Gastrocnemius medialis (tissue), 4 donors: ENCODE data around the gene MACROD2. TPM values are rescaled to one million over a fixed set of nuclear protein-coding genes. Genes with fewer than 3 reads are reported as not detected.

Experiments used
- ATAC-seq, 2 donors: fragments of 150-250 bp; one replicate each; pipeline ENCODE4 v1.9.1; 2016
- DNase-seq, 2 donors: peaks; one replicate each; pipeline ENCODE4 v3.0.0-alpha.2; 2019
- H3K27ac ChIP-seq, 4 donors: fragments of 200-600 bp; sonication (generic); 1 replicate in 1 of 4; 2 replicates in 3 of 4; pipeline ENCODE4 v1.5.1; 2016 to 2018; ENCODE audit warnings: mild to moderate bottlenecking in 2 of 4, moderate library complexity in 1 of 4
- H3K27me3 ChIP-seq, 3 donors: fragments of 200-600 bp; sonication (generic) in 2 of 3; 1 replicate in 1 of 3; 2 replicates in 2 of 3; pipeline versions ENCODE4 v1.5.1 to v1.6.0; 2016 to 2019; ENCODE audit warnings: mild to moderate bottlenecking in 1 of 3, moderate library complexity in 1 of 3
- H3K36me3 ChIP-seq, 2 donors: fragments of 200-600 bp; sonication (generic) in 1 of 2; one replicate each; pipeline ENCODE4 v1.5.1; 2017 to 2018
- H3K4me1 ChIP-seq, 2 donors: fragments of 200-600 bp; sonication (generic) in 1 of 2; one replicate each; pipeline ENCODE4 v1.5.1; 2016 to 2017; ENCODE audit warnings: mild to moderate bottlenecking in 2 of 2
- H3K4me3 ChIP-seq, 4 donors: fragments of 200-600 bp; sonication (generic) in 3 of 4; 1 replicate in 1 of 4; 2 replicates in 3 of 4; pipeline ENCODE4 v1.5.1; 2016 to 2019; ENCODE audit warnings: mild to moderate bottlenecking in 2 of 4
- H3K9me3 ChIP-seq, 3 donors: fragments of 200-600 bp; sonication (generic) in 2 of 3; 1 replicate in 1 of 3; 2 replicates in 2 of 3; pipeline ENCODE4 v1.5.1; 2016 to 2019
- CTCF ChIP-seq, 5 experiments: fragments of 450-650 bp in 3 of 5; fragments of 200-600 bp in 2 of 5; sonication (generic) in 2 of 5; IDR thresholded peaks in 4 of 5; conservative IDR thresholded peaks in 1 of 5; 1 replicate in 4 of 5; 2 replicates in 1 of 5; pipeline ENCODE4 v1.5.1; 2016 to 2019; ENCODE audit warnings: antibody characterized with exemption in 5 of 5, mild to moderate bottlenecking in 3 of 5, moderate library complexity in 3 of 5
- POLR2A ChIP-seq, 2 donors: fragments of 450-650 bp; IDR thresholded peaks; one replicate each; pipeline ENCODE4 v1.6.1; 2017; ENCODE audit warnings: antibody characterized with exemption in 2 of 2, mild to moderate bottlenecking in 2 of 2, moderate library complexity in 2 of 2
- in situ Hi-C, 4 donors: fragments of 200-750 bp; cut with MboI; loops; one replicate each; pipeline versions ENCODE4 v1.15.0 to v1.8.0; 2017; ENCODE audit warnings: low sequenced_read_pairs in 4 of 4
- intact Hi-C: fragments of 100-400 bp; cut with DNase I; formaldehyde crosslinking; loops from one replicate; pipeline ENCODE4 v1.15.1; 2023; ENCODE audit warnings: low total_unique reads
- total RNA-seq, 4 donors: library from RNA; depleted of rRNA; stranded (reverse); fragments of >200 nt; gene quantifications; one replicate each; pipeline versions ENCODE4 v1.1.0 to v1.2.3, GENCODE V29; 2016

The MACROD2 gene
- total RNA-seq, 4 donors from 2014 or later: 1.8 to 10.2 (median 3.6) TPM

GRCh38 chr20:16063881-16064280 is 2068.6 kb downstream of the MACROD2 start:
- Histone ChIP-seq H3K27ac (no peak overlapping the region), H3K27me3 (no peaks in the 10 kb centered on the region), H3K4me1 (no peaks in the 10 kb centered on the region), H3K4me3 (no peak overlapping the region), H3K9me3 (no peaks in the 10 kb centered on the region), H3K36me3 (no peaks in the 10 kb centered on the region)
- ATAC-seq (no peak), DNase-seq (no peak)
- in situ Hi-C loops: no loop called here
- no peak for TF ChIP-seq POLR2A (IDR thresholded peaks at IDR 0.05)
- TF ChIP-seq CTCF (IDR thresholded peaks at IDR 0.05 in 4 of 5, conservative IDR thresholded peaks at IDR 0.05 in 1 of 5): no peak
- intact Hi-C loops: no loop called here

DNA sequence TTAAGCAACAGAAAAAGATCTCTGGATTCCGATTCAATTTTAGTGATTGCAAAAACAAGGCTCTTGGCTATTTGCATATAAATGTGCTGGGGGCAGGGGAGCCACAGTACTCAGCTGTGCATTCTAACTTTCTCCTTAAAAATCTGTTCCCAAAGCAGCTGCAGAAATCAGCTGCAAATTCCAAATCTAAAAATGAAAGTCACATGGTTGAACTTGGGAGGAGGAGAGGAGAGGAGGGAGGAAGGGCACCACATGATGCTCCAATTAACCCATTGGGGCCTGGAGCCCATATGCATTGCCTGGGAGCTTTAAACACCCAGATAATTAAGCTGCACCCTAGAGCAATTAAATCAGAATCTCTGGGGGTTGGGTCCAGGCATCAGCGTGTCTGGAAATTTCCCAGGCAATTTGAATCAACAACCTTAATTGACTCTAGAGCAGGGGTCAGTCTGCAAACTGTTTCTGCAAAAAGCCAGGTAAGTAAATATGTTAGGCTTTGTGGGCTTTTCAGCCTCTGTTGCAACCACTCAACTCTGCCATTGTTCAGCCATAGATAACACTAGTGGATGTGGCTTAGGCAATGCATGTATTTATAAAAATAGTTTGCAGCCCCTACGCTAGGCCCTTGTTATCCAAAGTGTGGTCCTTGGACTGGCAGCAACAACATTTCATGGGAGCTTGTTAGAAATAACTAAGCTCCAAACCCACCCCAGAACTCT is 2069.8 kb downstream of the MACROD2 start:
- in situ Hi-C loops: no loop called here
- Histone ChIP-seq H3K4me1 (no peaks in the 10 kb centered on the region), H3K27ac (no peak overlapping the region), H3K4me3 (no peak overlapping the region), H3K9me3 (no peaks in the 10 kb centered on the region), H3K27me3 (no peaks in the 10 kb centered on the region), H3K36me3 (no peaks in the 10 kb centered on the region)
- no peak for TF ChIP-seq POLR2A (IDR thresholded peaks at IDR 0.05)
- no peak for TF ChIP-seq CTCF (IDR thresholded peaks at IDR 0.05 in 4 of 5, conservative IDR thresholded peaks at IDR 0.05 in 1 of 5)
- no peak for ATAC-seq
- intact Hi-C loops: no loop called here
- DNase-seq: no peak

DNA sequence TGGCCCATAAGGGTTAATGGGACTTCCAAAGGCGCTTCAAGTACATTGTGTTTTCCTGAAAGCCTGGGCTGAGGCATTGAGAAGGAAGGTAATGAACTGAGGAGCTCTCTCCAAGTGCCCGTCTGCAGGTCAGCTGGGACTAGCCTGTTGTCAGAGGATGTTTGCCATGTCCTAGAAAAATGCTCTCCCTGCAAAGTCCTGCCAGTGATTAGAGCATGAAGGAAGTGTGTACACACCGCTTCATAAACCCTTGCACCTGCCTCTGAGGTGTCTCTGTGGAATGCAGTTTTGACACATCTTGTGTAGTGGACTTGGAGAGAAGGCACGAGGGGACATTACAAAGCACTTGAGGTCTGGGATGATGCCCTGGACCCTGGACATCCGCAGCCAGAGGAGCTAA is 2071.3 kb downstream of the MACROD2 start:
- ATAC-seq: no peak

DNA sequence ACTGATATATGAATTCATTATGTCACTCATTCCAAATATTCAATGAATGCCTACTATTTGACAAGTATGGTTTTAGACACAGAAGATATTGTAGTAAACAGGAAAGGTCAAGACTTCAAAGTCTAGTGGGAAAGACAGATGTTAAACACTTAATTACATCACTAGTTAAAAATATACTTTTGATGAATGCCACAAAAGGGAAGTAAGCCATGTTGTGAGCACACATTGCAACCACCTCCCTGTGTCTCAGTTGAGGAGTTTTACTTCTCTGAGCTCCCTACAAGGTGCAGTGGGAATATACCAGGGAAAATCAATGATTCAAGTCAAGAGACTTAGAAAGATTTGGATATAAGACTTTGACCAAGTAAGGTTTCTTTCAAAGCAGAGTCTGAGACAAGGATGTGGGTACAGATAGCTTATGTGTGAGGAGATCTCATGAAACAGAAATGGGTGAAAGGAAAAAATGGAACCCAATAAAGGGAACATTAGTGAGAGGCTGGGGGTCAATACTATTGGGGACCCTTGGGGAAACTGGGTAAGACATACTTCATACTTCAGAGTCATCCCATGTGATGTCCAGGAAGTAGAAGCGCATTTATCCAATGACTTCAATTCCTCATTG is 2074.2 kb downstream of the MACROD2 start:
- no peaks in the 10 kb centered on the region for H3K4me1 ChIP-seq
- H3K4me3 ChIP-seq: no peak overlapping the region
- intact Hi-C loops: no loop called here
- DNase-seq (no peak), ATAC-seq (no peak)
- H3K9me3 ChIP-seq: no peaks in the 10 kb centered on the region
- H3K27ac ChIP-seq: no peak overlapping the region
- in situ Hi-C loops: no loop called here
- no peaks in the 10 kb centered on the region for H3K27me3 ChIP-seq
- TF ChIP-seq POLR2A (IDR thresholded peaks at IDR 0.05): no peak
- no peak for TF ChIP-seq CTCF (IDR thresholded peaks at IDR 0.05 in 4 of 5, conservative IDR thresholded peaks at IDR 0.05 in 1 of 5)
- H3K36me3 ChIP-seq: no peaks in the 10 kb centered on the region

More for the DNA sequence above, 2071.3 kb downstream of the MACROD2 start:
- intact Hi-C loops: no loop called here
- no peak for TF ChIP-seq POLR2A (IDR thresholded peaks at IDR 0.05)
- no peak for TF ChIP-seq CTCF (IDR thresholded peaks at IDR 0.05 in 4 of 5, conservative IDR thresholded peaks at IDR 0.05 in 1 of 5)
- H3K4me3 ChIP-seq: no peak overlapping the region
- H3K27me3 ChIP-seq: no peaks in the 10 kb centered on the region
- no peak overlapping the region for H3K27ac ChIP-seq
- no peaks in the 10 kb centered on the region for H3K4me1 ChIP-seq
- no peaks in the 10 kb centered on the region for H3K9me3 ChIP-seq
- in situ Hi-C loops: no loop called here
- no peak for DNase-seq
- H3K36me3 ChIP-seq: no peaks in the 10 kb centered on the region
